Esophagus muscularis mucosa (tissue), 4 donors: ENCODE data around the gene CTDNEP1. TPM values are rescaled to one million over a fixed set of nuclear protein-coding genes. Genes with fewer than 3 reads are reported as not detected.

Source experiments
- DNase-seq: peaks from one replicate; pipeline ENCODE4 v3.0.0-alpha.2; 2017; ENCODE audit errors: extremely low spot score
- H3K27ac ChIP-seq, 4 donors: fragments of 200-600 bp; sonication (generic); replicated peaks in 1 of 4; 1 replicate in 3 of 4; 2 replicates in 1 of 4; pipeline ENCODE4 v1.5.1; 2016 to 2019; ENCODE audit warnings: mild to moderate bottlenecking in 1 of 4
- H3K27me3 ChIP-seq, 4 donors: fragments of 200-600 bp; sonication (generic); one replicate each; pipeline versions ENCODE4 v1.5.1 to v1.6.0; 2016 to 2019
- H3K36me3 ChIP-seq, 4 donors: fragments of 200-600 bp; sonication (generic); one replicate each; pipeline ENCODE4 v1.5.1; 2016 to 2019
- H3K4me1 ChIP-seq, 4 donors: fragments of 200-600 bp; sonication (generic); one replicate each; pipeline ENCODE4 v1.5.1; 2016 to 2019
- H3K4me3 ChIP-seq, 4 donors: fragments of 200-600 bp; sonication (generic); 1 replicate in 2 of 4; 2 replicates in 2 of 4; pipeline ENCODE4 v1.5.1; 2016 to 2019; ENCODE audit warnings: mild to moderate bottlenecking in 4 of 4, moderate library complexity in 1 of 4
- H3K9me3 ChIP-seq, 4 donors: fragments of 200-600 bp; sonication (generic); 1 replicate in 3 of 4; 2 replicates in 1 of 4; pipeline ENCODE4 v1.5.1; 2016 to 2019
- EP300 ChIP-seq: sonication (generic); formaldehyde crosslinking; IDR thresholded peaks from one replicate; pipeline ENCODE4 v1.6.1; 2017; ENCODE audit warnings: antibody characterized with exemption
- POLR2A ChIP-seq: fragments of 450-650 bp; IDR thresholded peaks from one replicate; pipeline ENCODE4 v1.6.1; 2017; ENCODE audit warnings: antibody characterized with exemption, moderate library complexity, mild to moderate bottlenecking, low read depth
- POLR2AphosphoS5 ChIP-seq, 2 donors: sonication (generic); formaldehyde crosslinking; IDR thresholded peaks; one replicate each; pipeline ENCODE4 v1.6.1; 2017; ENCODE audit warnings: antibody characterized with exemption in 2 of 2
- WGBS: methylation state at CpG from one replicate; pipeline ENCODE4 v1.1.5; 2018; 5-methylcytosine and 5-hydroxymethylcytosine counted together
- intact Hi-C: fragments of 100-400 bp; cut with DNase I; formaldehyde crosslinking; loops from one replicate; pipeline ENCODE4 v1.15.1; 2023
- total RNA-seq, 4 donors: library from RNA; depleted of rRNA; stranded (reverse); fragments of >200 nt; gene quantifications; one replicate each; pipeline versions ENCODE4 v1.1.0 to v1.2.1, GENCODE V29; 2016
- TF ChIP-seq, protein P1 (sequence below), 3 experiments: fragments of 200-600 bp in 2 of 3; fragments of 450-650 bp in 1 of 3; sonication (generic) in 2 of 3; IDR thresholded peaks; one replicate each; pipeline ENCODE4 v1.5.1; 2017 to 2019; ENCODE audit warnings: antibody characterized with exemption in 3 of 3, mild to moderate bottlenecking in 2 of 3, moderate library complexity in 1 of 3

CTDNEP1 gene
- total RNA-seq, 4 donors from 2014 or later: 41.5 to 66.5 (median 46.6) TPM

DNA sequence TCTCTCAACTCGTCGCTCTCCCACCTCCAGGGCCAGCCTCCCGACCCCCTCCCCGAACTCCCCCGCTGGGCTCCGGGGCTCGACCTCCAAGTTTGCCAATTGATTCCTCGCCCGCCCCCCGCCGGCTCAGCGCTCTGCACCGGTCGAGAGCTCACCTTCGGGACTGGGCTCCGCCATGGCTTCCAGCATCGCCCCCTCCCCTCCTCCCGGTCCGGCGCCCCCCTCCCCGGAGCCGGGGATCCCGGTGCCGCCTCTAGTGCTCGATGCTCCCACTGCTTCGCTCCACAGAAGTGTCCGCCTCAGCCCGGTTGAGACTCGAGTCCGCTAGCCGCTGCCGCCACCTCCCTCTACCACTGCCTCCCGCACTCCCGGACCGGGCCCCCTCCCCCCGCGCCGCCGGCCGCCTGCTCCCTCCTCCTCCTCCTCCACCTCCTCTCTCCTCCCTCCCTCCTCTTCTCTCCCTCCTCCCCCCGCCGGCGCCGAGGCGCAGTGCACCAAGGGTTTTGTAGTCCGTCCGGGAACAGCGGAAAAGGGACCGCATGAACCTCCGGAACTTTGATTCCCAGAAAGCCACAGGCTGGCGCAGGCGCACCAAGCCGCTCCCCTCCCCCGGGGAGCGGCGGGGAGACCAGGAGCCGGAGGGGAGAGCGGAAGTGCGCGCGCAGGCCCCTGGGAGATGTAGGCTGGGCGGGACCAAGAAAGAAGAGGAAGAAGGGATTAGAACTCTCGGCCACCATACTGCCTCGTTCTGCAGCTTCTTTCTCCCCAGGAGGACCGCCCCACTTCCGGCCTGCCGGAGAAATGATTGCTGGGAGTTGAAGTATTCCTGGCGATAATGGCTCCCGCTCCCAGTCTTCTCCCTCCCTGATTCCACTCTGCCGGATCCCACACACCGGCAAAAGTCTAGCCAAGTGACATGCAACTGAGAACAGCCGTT, 12.2 kb downstream of the CTDNEP1 start, which contains the start of gene PHF23:
TSS of gene PHF23 (minus strand) at position 367 of the 937 bp plus-strand sequence. CDS start at position 189, 178 bp downstream.
- TF ChIP-seq, protein P1, sequence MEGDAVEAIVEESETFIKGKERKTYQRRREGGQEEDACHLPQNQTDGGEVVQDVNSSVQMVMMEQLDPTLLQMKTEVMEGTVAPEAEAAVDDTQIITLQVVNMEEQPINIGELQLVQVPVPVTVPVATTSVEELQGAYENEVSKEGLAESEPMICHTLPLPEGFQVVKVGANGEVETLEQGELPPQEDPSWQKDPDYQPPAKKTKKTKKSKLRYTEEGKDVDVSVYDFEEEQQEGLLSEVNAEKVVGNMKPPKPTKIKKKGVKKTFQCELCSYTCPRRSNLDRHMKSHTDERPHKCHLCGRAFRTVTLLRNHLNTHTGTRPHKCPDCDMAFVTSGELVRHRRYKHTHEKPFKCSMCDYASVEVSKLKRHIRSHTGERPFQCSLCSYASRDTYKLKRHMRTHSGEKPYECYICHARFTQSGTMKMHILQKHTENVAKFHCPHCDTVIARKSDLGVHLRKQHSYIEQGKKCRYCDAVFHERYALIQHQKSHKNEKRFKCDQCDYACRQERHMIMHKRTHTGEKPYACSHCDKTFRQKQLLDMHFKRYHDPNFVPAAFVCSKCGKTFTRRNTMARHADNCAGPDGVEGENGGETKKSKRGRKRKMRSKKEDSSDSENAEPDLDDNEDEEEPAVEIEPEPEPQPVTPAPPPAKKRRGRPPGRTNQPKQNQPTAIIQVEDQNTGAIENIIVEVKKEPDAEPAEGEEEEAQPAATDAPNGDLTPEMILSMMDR (IDR thresholded peaks at IDR 0.05): peak in 1 of 3 experiments; percentile 22
- no peak for TF ChIP-seq EP300
- TF ChIP-seq POLR2A: peak; percentile 43
- TF ChIP-seq POLR2AphosphoS5 (IDR thresholded peaks at IDR 0.05): peak; percentile 79 to 92
- peaks cover 41 to 68% (median 65%) of the 10 kb centered on the region in 4 donors for H3K4me1 ChIP-seq
- peak; percentile 100 for DNase-seq
- peaks cover 19 to 44% (median 40%) of the 10 kb centered on the region in 4 donors for H3K36me3 ChIP-seq
- H3K27me3 ChIP-seq: no peaks in the 10 kb centered on the region
- H3K27ac ChIP-seq: peak within 1 kb of the TSS; percentile 97 to 99 (median 97)
- peak within 1 kb of the TSS; percentile 94 to 99 (median 96) for H3K4me3 ChIP-seq
- under 1% methylated on average over 56 of the region's 72 CpGs for WGBS
- no peaks in the 10 kb centered on the region for H3K9me3 ChIP-seq
- intact Hi-C loops: no loop called here

DNA sequence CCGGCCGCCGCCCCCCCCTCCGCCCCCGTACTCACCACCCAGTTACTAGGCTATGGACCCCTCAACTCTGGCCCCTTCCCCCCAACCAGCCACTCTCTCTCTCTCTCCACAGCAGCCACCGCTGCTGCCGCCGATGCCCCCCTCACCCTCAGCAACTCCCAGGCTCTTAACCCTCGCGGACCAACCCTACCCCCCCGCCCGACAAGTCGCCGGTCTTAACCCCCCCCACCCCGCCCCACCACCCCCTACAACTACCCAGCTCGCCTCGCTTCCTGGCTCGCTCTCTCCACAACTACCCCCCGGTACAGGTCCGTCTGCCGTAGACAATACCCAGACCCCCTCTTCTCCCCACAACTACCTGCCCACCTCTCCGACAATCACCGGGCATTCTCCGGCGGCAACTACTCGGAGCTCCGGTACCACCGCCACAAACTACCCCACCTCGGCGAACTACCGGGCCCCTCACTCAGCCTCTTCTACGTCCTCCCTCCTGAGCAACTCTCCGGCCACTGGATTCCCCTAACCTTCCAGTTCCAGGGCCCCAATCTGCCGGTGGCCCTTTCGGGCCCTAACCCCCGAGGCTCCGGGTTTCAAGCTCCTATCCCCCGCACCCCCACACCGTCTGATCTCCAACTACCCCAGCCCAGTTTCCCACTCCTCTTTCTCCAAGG, 13.0 kb downstream of the CTDNEP1 start:
- TF ChIP-seq POLR2A (no peak), POLR2AphosphoS5 (IDR thresholded peaks at IDR 0.05) (no peak), EP300 (no peak)
- TF ChIP-seq, protein P1 (IDR thresholded peaks at IDR 0.05): no peak
- Histone ChIP-seq H3K27me3 (no peaks in the 10 kb centered on the region), H3K9me3 (no peaks in the 10 kb centered on the region), H3K27ac (peak overlapping the region; percentile 89 to 97 (median 96)), H3K36me3 (peaks cover 13 to 37% (median 32%) of the 10 kb centered on the region in 4 donors), H3K4me1 (peaks cover 37 to 63% (median 61%) of the 10 kb centered on the region in 4 donors), H3K4me3 (peak overlapping the region; percentile 69 to 99 (median 94))
- under 1% methylated on average over 31 of the region's 39 CpGs for WGBS
- DNase-seq: no peak
- intact Hi-C loops: no loop called here

DNA sequence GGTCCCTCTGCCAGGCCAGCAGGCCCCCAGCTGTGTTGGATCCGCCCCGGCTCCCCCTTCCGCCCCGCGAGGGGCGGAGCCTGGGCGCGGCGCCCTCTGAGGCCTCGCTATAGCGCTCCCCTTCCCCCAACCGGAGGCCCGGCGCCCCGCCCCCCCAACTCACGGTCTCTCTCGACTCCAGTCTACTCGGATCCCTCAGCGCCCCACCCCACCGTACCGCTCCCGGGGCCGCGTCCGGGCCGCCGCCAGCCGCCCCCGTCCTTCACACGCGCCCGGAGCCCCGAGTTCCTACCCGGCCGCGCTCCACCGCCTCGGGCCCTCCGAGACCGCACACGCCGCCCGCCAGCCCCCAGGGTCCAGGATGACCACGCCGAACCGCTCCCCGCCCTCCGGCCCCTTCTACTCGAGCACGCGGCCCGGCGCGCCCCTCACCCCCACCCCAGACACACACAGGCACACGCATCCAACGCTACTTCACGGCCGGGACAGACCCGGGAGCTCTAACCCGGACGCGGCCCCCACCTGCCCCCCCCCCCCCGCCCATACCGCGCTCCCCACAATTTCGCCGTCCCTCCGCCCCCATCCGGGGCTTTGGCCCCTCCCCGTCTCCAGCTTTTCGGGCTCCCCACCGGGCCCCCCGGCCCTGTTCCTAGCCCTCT, 13.6 kb downstream of the CTDNEP1 start:
- intact Hi-C loops: no loop called here
- Histone ChIP-seq H3K36me3 (peaks cover 13 to 37% (median 32%) of the 10 kb centered on the region in 4 donors), H3K4me3 (peak overlapping the region; percentile 69 to 99 (median 94)), H3K9me3 (no peaks in the 10 kb centered on the region), H3K27me3 (no peaks in the 10 kb centered on the region), H3K27ac (peak overlapping the region; percentile 89 to 97 (median 96)), H3K4me1 (peaks cover 38 to 64% (median 62%) of the 10 kb centered on the region in 4 donors)
- TF ChIP-seq POLR2AphosphoS5 (IDR thresholded peaks at IDR 0.05): peak; percentile 11 to 30
- TF ChIP-seq POLR2A: no peak
- no peak for DNase-seq
- 0% methylated on average over 10 of the region's 73 CpGs for WGBS

DNA sequence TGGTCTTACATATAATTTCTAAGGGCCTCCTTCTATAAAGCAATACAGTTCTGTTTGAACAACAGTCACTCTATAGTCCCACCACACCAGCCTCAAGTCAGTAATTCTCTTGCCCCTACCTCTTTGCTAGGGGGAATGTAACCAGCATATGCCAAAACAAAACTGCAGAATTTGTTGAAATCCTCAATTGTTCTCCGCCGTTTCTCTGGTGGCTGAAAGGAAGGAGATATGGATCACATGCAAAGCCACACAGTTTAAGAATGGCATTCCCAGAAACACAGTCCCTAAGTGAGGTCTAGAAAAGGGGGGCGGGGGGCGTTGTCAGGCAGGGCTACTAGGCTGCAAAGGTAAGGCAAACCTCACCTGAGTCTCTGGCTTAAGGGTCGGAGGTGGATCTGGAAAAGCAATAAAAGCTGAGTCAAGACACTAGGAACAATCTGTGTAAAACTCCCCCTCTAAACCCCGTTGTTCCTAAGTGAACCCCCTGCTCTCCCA, 14.2 kb downstream of the CTDNEP1 start:
- H3K4me1 ChIP-seq: peaks cover 43 to 70% (median 68%) of the 10 kb centered on the region in 4 donors
- intact Hi-C loops: no loop called here
- WGBS: 35% methylated on average over 6 of the region's 6 CpGs
- H3K27me3 ChIP-seq: no peaks in the 10 kb centered on the region
- DNase-seq: no peak
- H3K9me3 ChIP-seq: no peaks in the 10 kb centered on the region
- TF ChIP-seq, protein P1 (IDR thresholded peaks at IDR 0.05): no peak
- TF ChIP-seq EP300: no peak
- TF ChIP-seq POLR2AphosphoS5 (IDR thresholded peaks at IDR 0.05): no peak
- TF ChIP-seq POLR2A: no peak
- peak overlapping the region; percentile 89 to 97 (median 96) for H3K27ac ChIP-seq
- H3K4me3 ChIP-seq: peak overlapping the region; percentile 69 to 99 (median 94)
- peaks cover 13 to 37% (median 32%) of the 10 kb centered on the region in 4 donors for H3K36me3 ChIP-seq
